ENCODE measurements around the gene FOXN1. TPM values are rescaled to one million over a fixed set of nuclear protein-coding genes. Genes with fewer than 3 reads are reported as not detected.
"Not testable (repeated sequence)": the region's sequence is repeated elsewhere in the genome, so short reads cannot be mapped to it uniquely, and the experiment has no call there.

Gene FOXN1
- total RNA-seq, 1 donor from 2014 or later = not detected

- Histone ChIP-seq H4K20me1 (ENCODE audit: insufficient read depth, low read length) (peaks cover 6% of the 10 kb centered on the region), H3K9me3 (ENCODE audit: insufficient read depth, low read depth, low read length) (no peaks in the 10 kb centered on the region), H3K79me2 (ENCODE audit: insufficient read depth, low read length) (peaks cover 17% of the 10 kb centered on the region), H3K9ac (ENCODE audit: low read length) (no peak overlapping the region), H3K27me3 (ENCODE audit: insufficient read depth, low read length) (no peaks in the 10 kb centered on the region), H3K4me1 (ENCODE audit: insufficient read depth, low read length) (peaks cover 14% of the 10 kb centered on the region), H3K27ac (ENCODE audit: low read depth, low read length) (no peak overlapping the region), H3K36me3 (ENCODE audit: insufficient read depth, low read length) (peaks cover 19% of the 10 kb centered on the region), H3K4me2 (ENCODE audit: low read length) (no peak overlapping the region), H2AFZ (ENCODE audit: low read depth, low read length) (no peak overlapping the region), H3K4me3 (ENCODE audit: insufficient read depth, low read depth, low read length) (no peak overlapping the region)
- TF ChIP-seq EZH2 (IDR thresholded peaks at IDR 0.05; ENCODE audit: insufficient read depth, low read length) (no peak), CTCF (IDR thresholded peaks at IDR 0.05; ENCODE audit: insufficient read depth, low read depth, low read length) (no peak)
- DNase-seq (ENCODE audit: low read depth) (no peak), FAIRE-seq (no peak)
- no peaks in the 10 kb centered on the region for H3K9me3 Mint-ChIP-seq (ENCODE audit: unreplicated experiment)
- peaks cover 10% of the 10 kb centered on the region for H3K4me1 Mint-ChIP-seq (ENCODE audit: low read depth, unreplicated experiment)
- peaks cover 13% of the 10 kb centered on the region for H3K36me3 Mint-ChIP-seq (ENCODE audit: low read depth, unreplicated experiment)
- no peak overlapping the region for H3K27ac Mint-ChIP-seq (ENCODE audit: unreplicated experiment)
- H3K4me3 Mint-ChIP-seq (ENCODE audit: unreplicated experiment) = no peak overlapping the region
- peaks cover 7% of the 10 kb centered on the region for H3K27me3 Mint-ChIP-seq (ENCODE audit: low read depth, unreplicated experiment)
Measured at GRCh38 chr17:28574526-28574925, 68.4 kb downstream of the FOXN1 start.

DNA sequence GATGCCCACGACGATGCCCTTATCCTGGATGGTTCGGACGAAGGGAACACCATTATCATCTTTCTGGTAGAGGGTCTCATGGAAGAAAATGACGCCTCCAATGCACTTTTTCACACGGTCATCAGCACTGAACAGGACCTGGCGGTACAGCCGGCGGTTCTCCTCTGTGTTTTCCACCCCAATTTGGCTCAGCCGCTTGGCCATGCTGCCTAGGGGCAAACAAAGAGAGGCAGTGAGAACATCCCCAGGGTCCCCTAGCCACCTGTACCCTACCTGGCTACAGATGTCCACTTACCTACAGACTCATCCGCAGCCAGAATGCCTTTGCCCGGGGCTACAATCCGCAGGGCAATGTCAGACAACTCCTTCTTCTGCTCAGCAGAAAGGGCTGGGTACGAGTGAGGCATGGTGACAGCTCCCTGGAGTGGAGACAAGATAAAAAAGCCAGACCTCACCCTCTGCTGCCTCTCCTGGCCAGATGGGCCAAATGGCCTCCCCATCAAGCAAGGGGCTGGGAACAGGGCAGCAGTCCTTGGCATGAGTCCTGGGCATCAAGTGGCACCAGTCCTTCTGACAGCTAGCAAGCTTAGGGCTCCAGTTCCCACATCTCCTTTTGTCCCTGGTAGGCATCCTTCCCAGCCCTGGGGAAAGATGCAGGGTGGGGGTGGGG is 69.1 kb downstream of the FOXN1 start:
- H3K4me1 Mint-ChIP-seq (ENCODE audit: low read depth, unreplicated experiment) = peaks cover 6% of the 10 kb centered on the region
- Histone ChIP-seq H3K4me3 (ENCODE audit: insufficient read depth, low read depth, low read length) (no peak overlapping the region), H3K36me3 (ENCODE audit: insufficient read depth, low read length) (peaks cover 21% of the 10 kb centered on the region), H3K4me2 (ENCODE audit: low read length) (no peak overlapping the region), H3K9ac (ENCODE audit: low read length) (no peak overlapping the region), H3K79me2 (ENCODE audit: insufficient read depth, low read length) (peaks cover 10% of the 10 kb centered on the region), H3K4me1 (ENCODE audit: insufficient read depth, low read length) (peaks cover 10% of the 10 kb centered on the region), H3K27ac (ENCODE audit: low read depth, low read length) (no peak overlapping the region), H3K9me3 (ENCODE audit: insufficient read depth, low read depth, low read length) (no peaks in the 10 kb centered on the region), H3K27me3 (ENCODE audit: insufficient read depth, low read length) (no peaks in the 10 kb centered on the region), H2AFZ (ENCODE audit: low read depth, low read length) (no peak overlapping the region), H4K20me1 (ENCODE audit: insufficient read depth, low read length) (peaks cover 4% of the 10 kb centered on the region)
- peaks cover 17% of the 10 kb centered on the region for H3K36me3 Mint-ChIP-seq (ENCODE audit: low read depth, unreplicated experiment)
- H3K9me3 Mint-ChIP-seq (ENCODE audit: unreplicated experiment) = no peaks in the 10 kb centered on the region
- TF ChIP-seq EZH2 (IDR thresholded peaks at IDR 0.05; ENCODE audit: insufficient read depth, low read length) (no peak), CTCF (IDR thresholded peaks at IDR 0.05; ENCODE audit: insufficient read depth, low read depth, low read length) (no peak)
- H3K27me3 Mint-ChIP-seq (ENCODE audit: low read depth, unreplicated experiment) = peaks cover 7% of the 10 kb centered on the region
- FAIRE-seq (no peak), DNase-seq (ENCODE audit: low read depth) (no peak)
- no peak overlapping the region for H3K27ac Mint-ChIP-seq (ENCODE audit: unreplicated experiment)
- H3K4me3 Mint-ChIP-seq (ENCODE audit: unreplicated experiment) = no peak overlapping the region

DNA sequence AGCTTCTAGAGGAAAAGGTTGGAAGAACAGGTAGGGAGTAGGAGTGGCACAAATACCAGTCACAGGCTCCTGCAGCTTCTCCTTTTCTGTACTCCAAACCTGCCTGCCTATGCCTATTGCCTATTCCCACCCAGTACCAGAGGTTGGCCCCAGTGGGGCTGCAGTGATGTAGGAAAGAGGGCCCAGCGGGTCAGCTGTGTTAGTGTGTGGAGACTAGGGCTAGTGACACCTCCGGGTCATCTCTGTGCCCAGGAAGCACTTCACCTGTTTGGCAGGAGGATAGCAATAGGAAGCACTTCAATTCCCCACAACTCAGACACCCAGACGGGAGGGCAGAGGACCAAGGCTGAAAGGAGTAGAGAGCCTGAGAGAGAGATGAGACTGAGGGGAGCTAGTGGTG is 69.9 kb downstream of the FOXN1 start:
- not testable (repeated sequence) for H3K4me1 Mint-ChIP-seq (ENCODE audit: low read depth, unreplicated experiment); H3K27me3 ChIP-seq (ENCODE audit: insufficient read depth, low read length); H2AFZ ChIP-seq (ENCODE audit: low read depth, low read length); H3K9me3 Mint-ChIP-seq (ENCODE audit: unreplicated experiment); FAIRE-seq; H3K9me3 ChIP-seq (ENCODE audit: insufficient read depth, low read depth, low read length); DNase-seq (ENCODE audit: low read depth); H3K9ac ChIP-seq (ENCODE audit: low read length); H3K4me1 ChIP-seq (ENCODE audit: insufficient read depth, low read length); H3K4me3 ChIP-seq (ENCODE audit: insufficient read depth, low read depth, low read length); H3K79me2 ChIP-seq (ENCODE audit: insufficient read depth, low read length); H3K27ac ChIP-seq (ENCODE audit: low read depth, low read length); H3K4me2 ChIP-seq (ENCODE audit: low read length); H4K20me1 ChIP-seq (ENCODE audit: insufficient read depth, low read length); H3K27me3 Mint-ChIP-seq (ENCODE audit: low read depth, unreplicated experiment)
- peaks cover 17% of the 10 kb centered on the region for H3K36me3 Mint-ChIP-seq (ENCODE audit: low read depth, unreplicated experiment)
- peak overlapping the region; percentile 66 for H3K27ac Mint-ChIP-seq (ENCODE audit: unreplicated experiment)
- peaks cover 21% of the 10 kb centered on the region for H3K36me3 ChIP-seq (ENCODE audit: insufficient read depth, low read length)
- H3K4me3 Mint-ChIP-seq (ENCODE audit: unreplicated experiment) = peak overlapping the region; percentile 77

Measured in astrocyte (in vitro differentiated cells and primary cell).